Stromal cell of bone marrow (primary cell): ENCODE results near the gene ZNF593OS.

ENCODE experiments used
- DNase-seq: peaks from one replicate; pipeline ENCODE4 v3.0.0-alpha.2; 2012; ENCODE audit warnings: low read depth

ZNF593OS gene

DNA sequence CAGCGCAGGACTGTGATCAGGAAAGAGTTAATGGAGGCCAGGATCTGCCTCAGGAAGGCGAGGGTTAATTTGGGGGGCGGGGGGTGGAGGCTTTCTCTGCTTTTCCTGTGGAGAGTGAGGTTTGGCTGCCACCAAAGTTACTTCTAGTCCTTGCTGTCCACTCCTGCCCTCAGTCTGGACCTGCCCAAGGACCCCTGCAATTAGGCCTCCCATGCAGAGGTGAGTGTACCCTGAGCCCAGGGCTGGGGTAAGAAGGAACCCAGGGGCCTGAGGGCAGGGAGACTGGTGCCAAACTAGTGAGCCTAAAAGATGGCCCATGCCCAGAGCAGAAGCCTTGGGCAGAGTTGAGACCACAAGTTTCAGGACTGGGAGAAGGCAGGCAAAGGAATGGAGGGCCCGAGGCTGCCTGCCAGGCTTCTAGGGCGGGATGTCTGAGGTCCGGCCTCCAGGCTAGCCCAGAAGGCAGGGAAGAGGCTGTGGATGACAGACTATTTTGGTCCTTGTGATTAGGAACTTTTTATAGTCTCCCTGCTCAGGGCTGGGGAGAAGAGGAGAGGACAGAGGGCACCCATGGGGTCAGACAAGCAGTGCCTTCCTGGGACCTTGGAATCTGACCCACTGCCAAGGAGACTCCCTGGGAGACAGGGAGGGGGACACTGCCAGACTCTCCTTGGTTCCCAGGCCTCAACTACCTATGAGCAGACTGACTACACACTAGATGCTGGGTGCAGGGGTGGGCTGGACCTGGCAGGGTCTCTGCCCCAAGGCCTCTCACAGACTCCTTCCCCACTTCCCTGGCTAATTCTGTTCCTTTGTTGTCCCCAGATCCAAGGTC is 12.5 kb downstream of the ZNF593OS start, which contains the start of gene FAM110D:
Gene FAM110D, plus strand, starts transcription at position 172 of the 835 bp plus-strand sequence. CDS start 2,213 bp downstream, outside the sequence.
- DNase-seq: no peak

DNA sequence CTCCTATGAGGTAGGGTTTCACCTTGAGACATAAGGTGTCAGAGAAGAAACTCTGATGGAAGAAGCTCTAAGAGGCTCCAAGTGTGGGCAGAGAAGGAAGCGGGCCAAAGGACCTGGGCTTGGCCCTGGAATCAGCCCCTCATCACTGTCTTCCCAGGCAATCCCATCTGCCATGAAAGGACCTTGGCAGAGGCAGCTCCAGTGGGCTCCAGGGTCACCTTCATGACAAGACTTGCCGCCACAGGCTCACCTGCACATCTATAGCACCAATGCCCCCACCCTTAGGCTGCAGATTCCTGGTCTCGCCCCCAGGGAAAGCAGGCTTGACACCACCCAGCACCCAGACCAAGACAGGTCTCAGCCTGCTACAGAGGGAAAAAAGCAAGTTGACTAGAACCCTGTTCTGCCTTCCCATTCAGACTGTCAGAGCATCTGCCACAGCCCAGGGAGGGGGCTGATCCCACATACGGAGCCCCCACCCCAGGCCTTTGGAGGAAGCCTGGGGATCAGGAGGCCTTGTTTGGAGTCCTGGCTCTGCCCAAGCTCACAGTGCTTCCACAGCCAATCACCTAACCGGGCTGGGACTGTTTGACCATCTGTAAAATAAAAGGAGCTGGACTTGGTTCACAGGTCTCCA is 13.2 kb downstream of the ZNF593OS start:
- no peak for DNase-seq

- no peak for DNase-seq
Observed at GRCh38 chr1:26156285-26157038, 15.2 kb downstream of the ZNF593OS start.

DNA sequence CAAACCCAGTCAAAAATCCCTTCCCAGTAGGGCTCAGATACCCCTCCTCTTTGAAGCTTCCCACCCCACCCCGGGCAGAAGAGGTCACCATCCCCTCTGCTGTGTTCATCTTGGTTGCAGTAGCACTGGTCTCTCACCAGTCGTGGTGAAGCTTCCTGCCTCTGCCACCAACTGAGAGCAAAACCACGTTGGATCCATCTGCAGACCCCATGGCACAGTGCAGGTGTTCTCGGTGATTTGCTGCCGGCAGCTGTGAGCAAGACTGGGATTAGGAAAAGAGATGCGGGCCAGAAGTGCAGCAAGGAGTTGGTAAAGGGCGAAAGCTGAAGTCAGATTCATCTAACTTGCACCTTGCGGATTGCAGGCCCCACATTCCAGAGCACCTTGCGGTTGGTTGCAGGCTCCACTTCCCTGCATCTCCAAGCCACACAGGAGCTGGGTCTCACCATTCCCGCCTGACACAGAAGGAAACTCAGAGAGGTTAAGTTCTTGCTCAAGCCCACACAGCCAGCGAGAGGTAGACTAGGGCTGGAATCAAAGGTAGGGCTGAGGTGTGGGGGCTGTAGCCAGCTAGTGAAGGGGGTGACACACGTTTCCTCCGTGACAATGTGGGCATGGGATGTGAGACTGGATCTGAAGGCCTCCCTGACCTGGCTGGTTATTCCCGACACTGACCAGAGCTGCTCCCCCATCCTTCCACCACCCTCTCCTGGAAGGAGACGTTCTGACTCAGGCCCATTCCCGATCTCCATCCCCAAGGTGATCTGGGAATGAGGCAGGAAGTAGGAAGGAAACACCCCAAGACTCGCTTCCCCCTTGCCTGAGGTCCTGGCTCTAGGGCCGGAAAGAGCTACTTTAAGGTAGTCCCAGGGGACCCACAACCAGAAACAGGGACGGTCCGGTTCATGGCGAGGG is 16.0 kb downstream of the ZNF593OS start:
- no peak for DNase-seq

GRCh38 chr1:26154750-26155149 is 16.9 kb downstream of the ZNF593OS start:
- DNase-seq: no peak

- no peak for DNase-seq
Observed at GRCh38 chr1:26153966-26154532, 17.6 kb downstream of the ZNF593OS start.

DNA sequence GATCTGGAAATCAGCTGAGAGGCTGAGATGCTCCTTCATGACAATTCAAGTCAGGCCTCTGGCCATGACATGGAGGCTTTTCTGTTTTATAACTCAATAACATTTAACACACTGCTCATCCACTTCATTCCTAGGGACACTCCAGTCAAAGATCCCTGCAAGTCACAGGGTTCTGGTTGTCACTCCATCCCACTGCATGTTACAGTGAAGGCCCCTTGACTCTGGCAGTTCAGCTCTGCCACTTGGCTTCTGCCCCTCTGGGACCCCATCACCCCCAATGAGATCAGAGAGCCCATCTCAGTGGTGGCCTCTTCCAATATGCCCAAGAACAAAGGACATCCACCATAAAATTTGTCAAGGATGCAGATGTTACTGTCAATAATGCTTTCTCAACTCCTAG is 22.7 kb downstream of the ZNF593OS start:
- no peak for DNase-seq

DNA sequence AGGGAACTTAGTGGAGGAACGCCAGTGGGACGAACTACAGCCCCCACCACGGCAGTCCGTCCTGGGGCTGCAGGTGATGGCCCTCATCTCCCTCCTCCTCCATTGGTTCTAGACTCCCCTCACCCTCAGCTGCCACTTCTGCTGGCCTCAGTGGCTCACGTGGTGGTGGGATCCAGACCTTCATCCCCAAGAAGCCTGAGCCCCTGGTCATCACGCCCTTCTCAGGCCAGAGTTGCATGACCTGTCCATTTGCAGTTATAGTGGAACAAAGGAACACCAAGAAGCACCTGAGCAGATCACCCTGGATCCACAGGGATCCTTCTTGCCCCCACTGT is 25.7 kb downstream of the ZNF593OS start:
- no peak for DNase-seq

GRCh38 chr1:26145041-26145959 is 26.3 kb downstream of the ZNF593OS start:
- DNase-seq: peak; percentile 72

- no peak for DNase-seq
Observed at GRCh38 chr1:26142159-26142558, 29.5 kb downstream of the ZNF593OS start.

- no peak for DNase-seq
Observed at GRCh38 chr1:26138974-26139558, 32.6 kb downstream of the ZNF593OS start.

DNA sequence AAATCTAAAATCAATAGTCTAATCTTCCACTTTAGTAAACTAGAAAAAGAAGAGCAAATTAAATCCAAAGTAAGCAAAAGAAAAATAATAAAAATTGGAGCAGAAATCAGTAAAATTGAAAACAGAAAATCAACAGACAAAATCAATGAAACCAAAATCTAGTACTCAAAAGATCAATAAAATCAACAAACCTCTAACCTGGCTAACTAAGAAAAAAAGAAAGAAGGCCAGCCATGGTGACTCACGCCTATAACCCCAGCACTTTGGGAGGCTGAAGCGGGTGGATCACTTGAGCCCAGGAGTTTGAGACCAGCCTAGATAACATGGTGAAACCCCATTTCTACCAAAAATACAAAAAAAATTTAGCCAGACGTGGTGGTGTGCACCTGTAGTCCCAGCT is 37.2 kb downstream of the ZNF593OS start:
- DNase-seq: no peak

DNA sequence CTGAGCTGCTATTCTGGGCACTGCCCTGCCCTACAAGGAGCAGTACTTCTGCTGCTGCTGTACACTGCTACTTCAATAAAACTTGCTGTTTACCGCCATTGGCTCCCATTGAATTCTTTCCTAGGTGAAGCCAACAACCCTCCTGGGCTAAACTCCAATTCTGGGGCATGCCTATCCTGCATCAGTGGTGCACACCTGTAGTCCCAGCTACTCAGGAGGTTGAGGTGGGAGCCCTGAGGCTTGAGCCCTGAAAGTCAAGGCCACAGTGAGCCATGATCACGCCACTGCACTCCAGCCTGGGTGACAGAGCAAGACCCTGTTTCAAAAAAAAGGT is 38.8 kb downstream of the ZNF593OS start:
- DNase-seq: no peak

DNA sequence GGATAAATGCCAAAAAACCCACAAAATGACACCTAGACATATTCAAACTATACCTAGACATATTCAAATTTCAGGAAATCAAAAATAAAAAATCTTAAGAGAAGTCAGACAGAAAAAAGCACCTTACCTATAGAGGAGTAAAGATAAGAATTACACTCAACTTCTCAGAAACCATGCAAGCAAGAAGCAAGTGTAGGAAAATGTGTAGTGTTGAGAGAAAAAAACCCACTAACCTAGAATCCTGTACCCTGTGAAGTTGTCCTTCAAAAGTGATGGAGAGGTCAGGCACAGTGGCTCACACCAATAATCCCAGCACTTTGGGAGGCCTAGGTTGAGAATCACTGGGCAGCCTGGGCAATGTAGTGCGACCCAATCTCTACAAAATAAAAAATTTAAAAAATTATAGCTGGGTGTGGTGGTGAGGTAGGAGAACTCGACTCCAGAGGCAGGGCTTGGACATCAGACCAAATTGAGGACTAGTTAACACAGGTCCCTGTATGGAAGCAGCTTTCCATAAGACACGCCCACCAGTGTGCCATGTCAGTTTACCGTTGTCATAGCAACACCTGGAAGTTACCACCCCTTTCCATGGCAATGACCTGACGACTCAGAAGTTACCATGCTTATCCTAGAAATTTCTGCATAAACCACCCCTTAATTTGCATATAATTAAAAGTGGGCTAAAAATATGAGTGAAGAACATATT is 39.4 kb downstream of the ZNF593OS start:
- no peak for DNase-seq

GRCh38 chr1:26130695-26131094 is 40.9 kb downstream of the ZNF593OS start:
- no peak for DNase-seq

DNA sequence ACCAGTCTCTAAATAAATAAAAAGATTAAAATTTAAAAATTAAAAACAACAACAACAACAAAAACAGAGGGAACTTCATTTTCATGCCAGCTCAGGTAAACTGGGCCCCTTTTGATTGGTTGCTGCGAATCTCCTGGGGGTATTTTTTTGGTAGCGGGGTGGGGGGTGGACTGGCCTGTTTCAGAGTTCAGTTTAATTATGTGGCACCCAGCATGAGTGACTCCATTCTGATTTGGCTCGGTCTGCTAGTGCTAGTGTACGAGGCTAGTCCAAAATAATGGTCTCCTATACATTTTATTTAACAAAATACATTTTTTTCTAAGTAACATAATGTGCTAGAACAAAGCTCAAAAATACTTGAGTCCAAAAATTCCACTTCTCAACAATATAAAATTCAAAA is 41.9 kb downstream of the ZNF593OS start:
- DNase-seq: no peak

- DNase-seq: no peak
Observed at GRCh38 chr1:26127235-26128163, 44.1 kb downstream of the ZNF593OS start.

GRCh38 chr1:26126321-26127084 is 45.1 kb downstream of the ZNF593OS start:
- no peak for DNase-seq
